ENCODE data around the gene DGKE.

Gene DGKE

DNA sequence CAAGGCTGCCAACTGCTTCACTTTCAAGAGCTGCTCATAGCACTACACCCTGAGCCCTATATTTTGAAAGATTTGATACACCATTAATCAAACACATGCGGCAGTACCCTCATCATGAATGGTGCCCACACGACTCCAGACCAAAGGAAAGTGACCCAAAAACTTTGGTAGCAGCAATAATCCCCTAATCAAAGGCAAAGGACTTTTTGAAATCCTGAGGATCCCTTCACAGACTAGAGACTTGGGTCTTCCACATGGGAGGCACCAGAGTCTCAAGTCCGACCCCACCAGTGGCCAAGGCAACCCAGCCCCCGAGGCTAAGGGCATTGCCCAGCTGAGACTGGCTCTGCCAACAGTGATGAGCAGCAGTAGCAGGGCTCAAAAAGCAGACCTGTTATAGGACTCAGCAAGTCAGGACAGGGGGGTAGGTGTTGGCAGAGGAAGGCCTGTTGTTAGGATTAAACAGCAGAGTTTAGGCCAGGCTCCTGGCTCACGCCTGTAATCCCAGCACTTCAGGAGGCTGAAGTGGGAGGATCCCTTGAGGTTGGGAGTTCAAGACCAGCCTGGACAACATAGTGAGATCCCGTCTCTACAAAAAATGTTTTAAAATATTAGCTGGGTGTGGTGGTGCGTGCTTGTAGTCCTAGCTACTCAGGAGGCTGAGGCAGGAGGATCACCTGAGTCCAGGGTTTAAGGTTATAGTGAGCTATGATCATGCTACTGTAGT is 76.7 kb downstream of the DGKE start:
- DNase-seq (ENCODE audit: insufficient read length, low spot score) (no peak), FAIRE-seq (no peak)

DNA sequence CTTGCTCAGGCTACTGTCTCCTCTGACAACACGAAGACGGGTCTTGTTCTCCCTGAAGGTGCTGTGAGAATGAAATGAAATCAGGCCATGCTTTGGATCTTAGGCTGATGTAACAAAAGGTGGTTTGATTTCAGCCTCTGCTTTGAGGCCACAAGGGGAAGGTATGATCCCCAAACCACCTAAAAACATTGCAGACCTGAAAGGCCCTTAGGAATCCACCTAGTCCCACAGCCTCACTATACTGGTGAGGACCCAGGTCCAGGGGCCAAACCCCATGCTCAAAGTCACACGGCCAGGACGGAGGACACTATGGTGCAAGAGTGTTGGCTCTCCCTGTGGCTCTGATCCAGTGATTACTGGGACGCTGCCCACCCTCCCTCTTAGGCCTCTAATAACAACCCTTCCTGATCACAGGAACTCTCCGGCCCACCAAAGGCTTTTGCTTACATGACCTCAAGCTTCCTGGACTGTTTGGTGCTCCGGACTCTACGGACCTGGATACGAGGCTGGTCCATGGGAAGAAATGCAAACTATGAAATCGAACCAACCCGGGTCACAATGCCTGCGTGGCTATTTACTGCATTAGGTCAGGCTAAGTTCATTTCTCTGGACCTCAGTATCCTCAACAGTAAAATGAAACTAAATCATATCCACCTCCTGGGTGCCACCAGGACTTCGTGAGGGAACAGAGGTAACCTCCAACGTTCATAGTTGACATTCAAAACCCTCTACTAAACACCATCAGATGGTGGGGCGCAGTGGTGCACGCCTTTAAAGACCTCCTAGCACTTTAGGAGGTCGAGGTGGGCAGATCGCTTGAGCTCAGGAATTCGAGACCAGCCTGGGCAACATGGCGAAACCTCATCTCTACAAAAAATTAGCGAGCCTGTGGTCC is 78.4 kb downstream of the DGKE start:
- FAIRE-seq (peak; percentile 40), DNase-seq (ENCODE audit: insufficient read length, low spot score) (no peak)

DNA sequence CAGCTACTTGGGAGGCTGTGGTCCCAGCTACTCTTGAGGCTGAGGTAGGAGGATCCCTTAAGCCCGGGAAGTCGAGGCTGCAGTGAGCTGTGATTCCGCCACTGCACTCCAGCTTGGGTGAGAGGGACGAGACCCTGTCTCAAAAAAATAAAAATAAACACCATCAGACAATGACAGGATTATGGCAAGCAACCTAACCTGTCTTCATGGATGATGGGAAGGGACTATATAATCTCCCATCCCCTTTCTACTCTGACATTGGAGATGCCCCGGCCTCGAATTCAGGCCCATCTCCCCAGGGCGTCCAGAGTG is 79.0 kb downstream of the DGKE start:
- no peak for DNase-seq (ENCODE audit: insufficient read length, low spot score)
- no peak for FAIRE-seq

DNA sequence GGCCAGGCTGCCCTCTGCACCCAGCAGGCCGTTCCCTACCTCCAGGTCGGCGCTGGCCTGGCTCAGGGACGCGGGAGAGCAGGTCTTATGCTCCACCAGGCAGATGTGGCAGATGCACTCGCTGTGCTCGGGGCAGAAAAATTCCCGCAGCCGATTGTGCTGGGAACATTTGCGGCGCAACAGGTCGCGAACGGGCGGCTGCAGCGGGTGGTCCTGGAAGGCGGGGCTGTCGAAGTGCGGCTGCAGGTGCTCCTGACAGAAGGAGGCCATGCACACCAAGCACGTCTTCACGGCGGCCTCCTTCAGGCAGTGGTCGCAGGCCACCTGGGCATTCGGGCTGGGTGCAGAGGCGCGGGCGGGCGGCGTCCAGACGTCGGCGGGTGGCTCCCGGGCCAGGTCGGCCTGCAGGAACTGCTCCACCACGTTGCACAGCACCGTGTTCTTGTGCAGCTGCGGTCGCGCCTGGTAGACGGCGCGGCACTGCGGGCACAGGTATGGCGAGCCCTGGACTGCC is 79.5 kb downstream of the DGKE start:
- FAIRE-seq (no peak), DNase-seq (ENCODE audit: insufficient read length, low spot score) (peak; percentile 23)

DNA sequence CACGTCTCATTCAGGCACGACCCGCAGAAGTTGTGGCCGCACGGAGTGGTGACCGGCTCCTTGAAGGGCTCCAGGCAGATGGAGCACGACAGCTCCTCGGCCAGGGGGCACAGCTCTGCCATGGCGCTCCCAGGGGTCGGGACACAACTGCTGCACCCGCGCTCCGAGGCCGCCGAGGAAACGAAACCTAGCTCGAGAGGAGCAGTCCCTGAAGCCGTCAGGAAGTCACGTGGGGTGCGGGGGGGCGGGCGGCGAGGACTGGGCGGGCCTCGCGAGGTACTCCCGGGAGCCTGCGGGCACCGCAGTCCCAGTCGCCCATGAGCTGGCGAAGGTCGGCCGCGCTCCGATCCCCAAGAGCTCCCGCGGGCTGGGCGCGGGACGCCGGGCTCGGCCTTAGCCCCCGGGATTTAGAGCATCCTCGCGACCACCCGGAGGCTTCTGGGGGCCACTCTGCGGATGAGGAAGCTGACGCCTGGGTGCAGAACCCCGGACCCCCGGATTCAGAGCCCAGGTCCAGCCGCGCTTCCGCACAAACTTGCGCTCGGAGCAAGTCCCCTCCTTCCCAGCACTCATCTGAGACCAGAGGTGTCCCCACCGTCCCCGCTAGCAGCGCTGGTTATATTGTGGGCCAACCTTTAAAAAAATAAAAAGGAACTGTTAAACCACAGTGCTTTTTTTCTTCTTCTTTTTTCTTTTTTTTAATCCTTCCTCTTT is 80.1 kb downstream of the DGKE start, which contains the start of gene TRIM25:
Gene TRIM25, minus strand, starts transcription at position 183 of the 714 bp plus-strand sequence. Its CDS starts 61 bp downstream, at position 122.
- FAIRE-seq: peak; percentile 93

DNA sequence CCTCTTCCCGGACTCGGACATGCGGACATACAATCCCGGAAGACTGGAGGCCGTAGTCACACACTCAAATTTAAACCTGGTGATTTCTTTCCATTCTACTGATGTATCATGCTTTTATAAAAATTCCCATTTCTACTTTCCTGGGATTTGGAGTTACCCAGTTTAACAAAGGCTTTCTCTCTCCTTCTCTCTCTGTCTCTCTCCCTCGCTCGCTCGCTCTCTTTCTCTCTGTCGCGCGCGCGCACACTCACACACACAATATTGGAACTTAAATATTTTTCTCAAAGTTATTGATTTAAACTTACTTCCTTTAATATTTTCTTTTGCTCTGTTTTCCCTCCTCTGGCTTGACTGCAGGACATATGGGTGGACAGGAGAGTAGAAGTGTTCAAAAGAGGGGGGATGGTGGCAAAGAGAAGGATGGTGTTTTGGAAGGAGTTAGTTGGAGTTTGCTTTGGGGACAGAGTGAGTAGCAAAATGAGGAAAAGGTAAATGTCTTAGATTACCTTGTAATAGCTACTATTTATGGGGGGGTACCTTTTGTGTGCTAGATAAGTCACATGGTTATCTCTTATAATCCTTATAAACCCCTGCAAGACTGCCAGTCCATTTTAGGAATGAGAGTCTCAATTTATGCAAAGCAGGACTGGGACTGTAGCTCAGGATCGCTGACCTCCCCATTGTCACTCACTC is 80.8 kb downstream of the DGKE start:
- no peak for DNase-seq (ENCODE audit: insufficient read length, low spot score)
- FAIRE-seq: no peak

More for the DNA sequence above, 80.1 kb downstream of the DGKE start, which contains the start of gene TRIM25:
- peak; percentile 99 for DNase-seq (ENCODE audit: insufficient read length, low spot score)

DNA sequence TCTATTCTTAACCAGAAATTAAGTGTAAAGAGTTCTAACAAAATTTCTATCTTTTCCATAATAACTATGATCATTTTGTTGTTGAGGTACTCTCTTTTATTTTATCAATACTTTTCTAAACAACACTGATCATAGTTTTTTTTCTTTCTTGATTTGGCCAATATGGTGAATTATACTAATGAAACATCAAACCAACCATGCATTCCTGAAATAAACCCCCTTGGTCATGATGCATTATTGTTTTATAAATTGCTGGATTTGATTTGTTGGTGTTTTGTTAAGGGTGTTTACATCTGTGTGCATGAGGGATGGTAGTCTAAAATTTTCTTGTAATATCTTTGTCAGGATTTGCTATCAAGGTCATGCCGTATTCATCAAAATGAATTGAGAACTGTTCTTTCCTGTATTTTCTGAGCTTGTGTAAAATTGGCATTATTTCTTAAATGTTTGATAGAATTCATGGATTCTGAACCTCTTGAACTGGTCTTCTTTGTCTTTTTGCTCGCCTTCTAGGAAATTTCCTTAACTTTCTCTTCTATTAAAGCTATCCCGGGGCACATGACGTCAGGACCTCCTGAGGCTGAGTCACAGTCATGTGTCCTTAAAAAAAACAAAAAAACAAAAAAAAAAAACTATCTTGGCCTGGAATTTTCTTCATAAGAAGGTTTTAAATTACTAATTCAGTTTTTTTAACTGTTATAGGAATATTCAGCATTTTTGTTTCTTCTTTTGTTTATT is 83.8 kb downstream of the DGKE start:
- FAIRE-seq (no peak), DNase-seq (ENCODE audit: insufficient read length, low spot score) (no peak)

DNA sequence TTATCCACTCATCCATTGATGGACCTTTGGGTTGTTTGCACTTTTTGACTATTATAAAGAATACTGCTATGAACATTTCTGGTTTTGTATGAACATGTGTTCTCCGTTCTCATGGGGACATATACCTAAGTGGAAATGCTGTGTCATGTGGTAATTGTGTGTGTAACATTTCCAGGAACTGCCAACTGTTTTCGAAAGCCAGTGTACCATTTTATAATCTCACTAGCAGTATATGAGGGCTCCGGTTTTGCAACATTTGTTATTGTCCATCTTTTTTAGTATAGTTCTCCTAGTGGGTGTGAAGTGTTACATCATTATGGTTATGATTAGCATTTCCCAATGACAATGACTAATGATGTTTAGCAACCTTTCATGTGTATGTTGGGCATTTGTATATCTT is 85.0 kb downstream of the DGKE start:
- FAIRE-seq (no peak), DNase-seq (ENCODE audit: insufficient read length, low spot score) (no peak)

Data from HTR-8/SVneo (cell line).